SU-DHL-6 (cell line): Measurements from ENCODE around the gene SLC6A20.

Experiments used
- H2AFZ ChIP-seq: fragments of 200-600 bp; sonication (generic); 2 replicates; pipeline ENCODE4 v1.6.1; 2014; ENCODE audit warnings: low read depth, mild to moderate bottlenecking, moderate library complexity, mixed read lengths, antibody characterized with exemption, low read length; ENCODE audit not compliant: severe bottlenecking
- H3F3A ChIP-seq: fragments of 200-600 bp; shearing (Covaris generic); 2 replicates; pipeline ENCODE4 v1.6.0; 2016; ENCODE audit warnings: antibody characterized with exemption, mild to moderate bottlenecking; ENCODE audit not compliant: insufficient read depth
- H3K27ac ChIP-seq: fragments of 200-600 bp; sonication (generic); 2 replicates; pipeline ENCODE4 v1.5.1; 2016; ENCODE audit warnings: low read depth, mild to moderate bottlenecking, low read length, moderate library complexity, mixed read lengths
- H3K27me3 ChIP-seq: fragments of 200-600 bp; sonication (generic), shearing (Covaris generic); 2 replicates; pipeline ENCODE4 v1.6.0; 2014; ENCODE audit warnings: mild to moderate bottlenecking, low read length
- H3K36me3 ChIP-seq: fragments of 200-600 bp; sonication (generic); 2 replicates; pipeline ENCODE4 v1.6.1; 2014; ENCODE audit warnings: mild to moderate bottlenecking, low read length, mixed read lengths
- H3K4me2 ChIP-seq: fragments of 300-600, 200-600 bp; shearing (Covaris generic), sonication (generic); 2 replicates; pipeline ENCODE4 v1.6.0; 2014; ENCODE audit warnings: low read length, low read depth, mild to moderate bottlenecking; ENCODE audit not compliant: poor library complexity, severe bottlenecking
- H3K4me3 ChIP-seq: fragments of 200-600 bp; sonication (generic); 2 replicates; pipeline ENCODE4 v1.5.1; 2014; ENCODE audit warnings: antibody characterized with exemption, low read length, mild to moderate bottlenecking, mixed read lengths; ENCODE audit not compliant: insufficient read depth, poor library complexity, severe bottlenecking
- H3K79me2 ChIP-seq: fragments of 200-600 bp; sonication (generic); 2 replicates; pipeline ENCODE4 v1.6.1; 2014; ENCODE audit warnings: mild to moderate bottlenecking, low read length, moderate library complexity; ENCODE audit not compliant: insufficient read depth
- H3K9ac ChIP-seq: fragments of 200-600 bp; sonication (generic); 2 replicates; pipeline ENCODE4 v1.7.0; 2014; ENCODE audit warnings: mild to moderate bottlenecking, low read length
- H3K9me2 ChIP-seq: fragments of 200-600 bp; sonication (generic); replicated peaks from 2 replicates; pipeline ENCODE4 v1.6.1; 2014; ENCODE audit warnings: low read length; ENCODE audit not compliant: insufficient read depth
- H3K9me3 ChIP-seq: fragments of 200-600 bp; sonication (generic); 2 replicates; pipeline ENCODE4 v1.6.1; 2014; ENCODE audit warnings: low read length, mixed read lengths; ENCODE audit not compliant: insufficient read depth
- H4K20me1 ChIP-seq: fragments of 200-600 bp; sonication (generic); 2 replicates; pipeline ENCODE4 v1.6.1; 2014; ENCODE audit warnings: low read depth, mild to moderate bottlenecking, antibody characterized with exemption, low read length, moderate library complexity, mixed read lengths
- EZH2phosphoT487 ChIP-seq: fragments of 200-600 bp; sonication (generic), shearing (Covaris generic); conservative IDR thresholded peaks from 2 replicates; pipeline ENCODE4 v1.6.1; 2018; ENCODE audit warnings: mild to moderate bottlenecking, antibody characterized with exemption, low read length, moderate library complexity, mixed read lengths
- TF ChIP-seq, protein P1 (sequence below): fragments of 200-600 bp; sonication (generic); IDR thresholded peaks from one replicate; pipeline ENCODE4 v1.5.1; 2017; ENCODE audit warnings: antibody characterized with exemption, mild to moderate bottlenecking, low read length, moderate library complexity; ENCODE audit not compliant: insufficient read depth, poor library complexity, severe bottlenecking

SLC6A20 gene

DNA sequence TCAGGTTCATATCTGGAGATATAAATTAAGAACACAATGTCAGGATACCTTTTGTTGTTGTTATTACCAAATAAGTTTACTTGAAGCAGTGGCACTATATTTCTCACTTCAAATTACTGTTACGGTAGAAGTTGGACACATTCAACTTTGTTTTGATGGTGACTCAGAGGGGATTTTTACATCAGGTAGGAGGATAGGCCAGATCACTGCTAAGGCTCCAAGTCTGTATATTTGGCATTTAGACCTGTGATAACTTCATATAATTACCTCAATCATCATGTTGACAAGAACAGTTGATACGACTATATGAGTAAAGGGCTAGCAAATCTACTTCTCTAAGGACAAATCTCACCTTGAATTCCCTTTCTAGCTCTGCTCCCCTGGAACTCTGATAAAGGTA lies 30.0 kb upstream of the SLC6A20 start:
- no peaks in the 10 kb centered on the region for H3K36me3 ChIP-seq

DNA sequence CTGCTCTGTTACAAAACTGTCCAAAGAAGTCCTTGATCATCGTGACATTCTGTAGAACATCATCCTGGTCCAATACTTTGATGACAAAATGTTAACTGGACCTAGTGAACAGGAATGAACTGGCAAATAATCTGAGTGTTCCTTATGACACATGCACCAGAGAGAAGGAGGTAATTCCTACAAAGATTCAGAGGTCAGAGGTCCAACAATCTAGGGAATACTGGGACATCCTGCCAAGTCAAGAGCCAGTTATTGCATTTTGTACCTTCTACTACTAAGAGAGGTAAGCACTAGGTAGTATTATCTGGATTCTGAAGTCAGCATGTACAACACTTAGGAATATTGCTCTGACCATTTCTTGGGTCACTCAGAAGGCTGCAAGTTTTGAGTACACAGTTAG lies 24.8 kb upstream of the SLC6A20 start:
- Histone ChIP-seq H3K4me2 (no peak overlapping the region), H3K4me3 (no peak overlapping the region), H3K79me2 (no peaks in the 10 kb centered on the region), H3K27ac (no peak overlapping the region), H4K20me1 (no peaks in the 10 kb centered on the region), H3K9me2 (no peaks in the 10 kb centered on the region), H3K9me3 (no peaks in the 10 kb centered on the region), H3K27me3 (no peaks in the 10 kb centered on the region), H3F3A (no peaks in the 10 kb centered on the region), H3K36me3 (no peaks in the 10 kb centered on the region), H2AFZ (no peak overlapping the region), H3K9ac (no peak overlapping the region)
- TF ChIP-seq EZH2phosphoT487, result no peak
- TF ChIP-seq, protein P1, sequence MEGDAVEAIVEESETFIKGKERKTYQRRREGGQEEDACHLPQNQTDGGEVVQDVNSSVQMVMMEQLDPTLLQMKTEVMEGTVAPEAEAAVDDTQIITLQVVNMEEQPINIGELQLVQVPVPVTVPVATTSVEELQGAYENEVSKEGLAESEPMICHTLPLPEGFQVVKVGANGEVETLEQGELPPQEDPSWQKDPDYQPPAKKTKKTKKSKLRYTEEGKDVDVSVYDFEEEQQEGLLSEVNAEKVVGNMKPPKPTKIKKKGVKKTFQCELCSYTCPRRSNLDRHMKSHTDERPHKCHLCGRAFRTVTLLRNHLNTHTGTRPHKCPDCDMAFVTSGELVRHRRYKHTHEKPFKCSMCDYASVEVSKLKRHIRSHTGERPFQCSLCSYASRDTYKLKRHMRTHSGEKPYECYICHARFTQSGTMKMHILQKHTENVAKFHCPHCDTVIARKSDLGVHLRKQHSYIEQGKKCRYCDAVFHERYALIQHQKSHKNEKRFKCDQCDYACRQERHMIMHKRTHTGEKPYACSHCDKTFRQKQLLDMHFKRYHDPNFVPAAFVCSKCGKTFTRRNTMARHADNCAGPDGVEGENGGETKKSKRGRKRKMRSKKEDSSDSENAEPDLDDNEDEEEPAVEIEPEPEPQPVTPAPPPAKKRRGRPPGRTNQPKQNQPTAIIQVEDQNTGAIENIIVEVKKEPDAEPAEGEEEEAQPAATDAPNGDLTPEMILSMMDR, result no peak

More for the DNA sequence above, 30.0 kb upstream of the SLC6A20 start:
- TF ChIP-seq EZH2phosphoT487, result no peak
- Histone ChIP-seq H3K9me2 (no peaks in the 10 kb centered on the region), H3K27me3 (no peaks in the 10 kb centered on the region), H2AFZ (no peak overlapping the region), H3K9ac (no peak overlapping the region), H3K4me3 (no peak overlapping the region), H3K4me2 (no peak overlapping the region), H3K79me2 (no peaks in the 10 kb centered on the region), H3K9me3 (no peaks in the 10 kb centered on the region), H3K27ac (no peak overlapping the region), H4K20me1 (no peaks in the 10 kb centered on the region), H3F3A (no peaks in the 10 kb centered on the region)

DNA sequence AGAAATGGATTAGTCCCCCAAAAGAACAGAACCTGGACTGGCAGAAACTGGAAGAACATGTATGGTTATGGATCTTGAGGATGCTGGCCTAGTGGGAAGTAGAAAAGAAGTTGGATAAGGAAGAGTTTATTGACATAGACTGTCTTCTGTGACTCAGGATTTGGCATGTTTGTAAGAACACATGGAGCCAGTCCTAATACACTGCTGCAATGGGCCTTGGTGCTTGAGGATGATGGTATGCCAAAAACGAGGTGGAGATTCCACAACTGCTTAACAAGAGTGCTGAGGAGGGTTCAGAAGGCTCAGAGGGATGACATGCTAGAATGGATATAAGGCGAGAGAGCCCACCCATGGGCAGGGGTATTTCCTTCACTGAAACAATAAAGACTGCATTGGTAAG lies 23.2 kb upstream of the SLC6A20 start:
- H3K27me3 ChIP-seq, result no peaks in the 10 kb centered on the region
- no peak for TF ChIP-seq EZH2phosphoT487
- TF ChIP-seq, protein P1, result no peak
- no peak overlapping the region for H3K9ac ChIP-seq

DNA sequence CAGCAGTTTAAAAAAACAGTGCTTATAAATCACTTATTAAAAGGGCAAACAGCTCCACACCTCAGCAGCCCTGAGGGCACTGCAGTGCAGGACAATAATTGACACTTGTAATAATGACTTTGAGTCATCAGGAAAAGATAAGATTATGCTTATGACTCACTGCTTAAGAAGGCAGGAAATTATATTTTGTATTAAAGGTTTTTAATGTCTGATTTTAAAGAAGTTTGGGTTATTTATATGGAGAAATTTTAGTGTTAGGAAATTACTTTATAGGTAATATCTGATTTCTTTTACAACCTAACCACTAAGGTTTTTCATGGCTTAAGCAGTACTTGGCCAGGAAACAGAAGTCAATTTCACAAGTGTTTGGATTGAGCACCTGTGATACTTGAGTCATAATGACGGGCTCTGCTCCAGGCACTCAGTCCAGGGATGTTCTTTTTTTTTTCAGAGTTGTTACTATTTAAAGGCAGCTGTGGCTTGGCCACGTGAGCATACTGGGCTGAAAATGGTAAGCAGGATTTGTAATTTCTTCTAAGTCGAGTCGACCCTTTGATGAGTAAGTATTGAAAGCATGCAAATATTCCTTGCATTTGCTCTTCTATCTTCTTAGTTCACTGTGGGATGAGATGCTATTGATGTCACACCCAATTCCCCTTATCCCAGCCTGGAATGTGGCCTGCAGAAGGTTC lies 21.6 kb upstream of the SLC6A20 start:
- no peaks in the 10 kb centered on the region for H3K36me3 ChIP-seq
- no peak for TF ChIP-seq EZH2phosphoT487
- TF ChIP-seq, protein P1, result no peak
- no peaks in the 10 kb centered on the region for H3K79me2 ChIP-seq
- H3K9me2 ChIP-seq, result no peaks in the 10 kb centered on the region
- H3K9me3 ChIP-seq, result no peaks in the 10 kb centered on the region
- H3K4me3 ChIP-seq, result no peak overlapping the region
- no peak overlapping the region for H2AFZ ChIP-seq
- H3K27me3 ChIP-seq, result no peaks in the 10 kb centered on the region
- H4K20me1 ChIP-seq, result no peaks in the 10 kb centered on the region
- H3F3A ChIP-seq, result no peaks in the 10 kb centered on the region
- H3K9ac ChIP-seq, result no peak overlapping the region
- no peak overlapping the region for H3K4me2 ChIP-seq
- no peak overlapping the region for H3K27ac ChIP-seq

More for the DNA sequence above, 23.2 kb upstream of the SLC6A20 start:
- Histone ChIP-seq H3K27ac (no peak overlapping the region), H2AFZ (no peak overlapping the region), H3K9me2 (no peaks in the 10 kb centered on the region), H3K4me3 (no peak overlapping the region), H3K79me2 (no peaks in the 10 kb centered on the region), H3K4me2 (no peak overlapping the region), H3F3A (no peaks in the 10 kb centered on the region), H4K20me1 (no peaks in the 10 kb centered on the region), H3K36me3 (no peaks in the 10 kb centered on the region), H3K9me3 (no peaks in the 10 kb centered on the region)
